NT2/D1 (cell line): ENCODE data around the gene HCN3.

Experiments
- SUZ12 ChIP-seq: IDR thresholded peaks from 2 replicates; pipeline ENCODE4 v1.6.1; 2011; ENCODE audit not compliant: insufficient read length, insufficient read depth; ENCODE audit errors: extremely low read depth
- ZNF274 ChIP-seq: IDR thresholded peaks from 2 replicates; pipeline ENCODE4 v1.6.1; 2011; ENCODE audit warnings: mild to moderate bottlenecking, low read depth, low read length

DNA sequence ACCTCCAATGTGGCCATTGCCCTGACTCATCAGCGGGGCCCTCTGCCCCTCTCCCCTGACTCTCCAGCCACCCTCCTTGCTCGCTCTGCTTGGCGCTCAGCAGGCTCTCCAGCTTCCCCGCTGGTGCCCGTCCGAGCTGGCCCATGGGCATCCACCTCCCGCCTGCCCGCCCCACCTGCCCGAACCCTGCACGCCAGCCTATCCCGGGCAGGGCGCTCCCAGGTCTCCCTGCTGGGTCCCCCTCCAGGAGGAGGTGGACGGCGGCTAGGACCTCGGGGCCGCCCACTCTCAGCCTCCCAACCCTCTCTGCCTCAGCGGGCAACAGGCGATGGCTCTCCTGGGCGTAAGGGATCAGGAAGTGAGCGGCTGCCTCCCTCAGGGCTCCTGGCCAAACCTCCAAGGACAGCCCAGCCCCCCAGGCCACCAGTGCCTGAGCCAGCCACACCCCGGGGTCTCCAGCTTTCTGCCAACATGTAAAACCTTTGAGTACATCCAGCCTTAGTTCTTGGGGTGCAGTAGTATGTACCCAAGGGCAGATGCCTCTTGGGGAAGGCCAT, 10.8 kb downstream of the HCN3 start:
- TF ChIP-seq SUZ12 (no peak), ZNF274 (no peak)
